ENCODE data around the gene PPP1R14C.

- TF ChIP-seq EZH2 (IDR thresholded peaks at IDR 0.05; ENCODE audit: low read depth): no peak
- TF ChIP-seq, protein P1, sequence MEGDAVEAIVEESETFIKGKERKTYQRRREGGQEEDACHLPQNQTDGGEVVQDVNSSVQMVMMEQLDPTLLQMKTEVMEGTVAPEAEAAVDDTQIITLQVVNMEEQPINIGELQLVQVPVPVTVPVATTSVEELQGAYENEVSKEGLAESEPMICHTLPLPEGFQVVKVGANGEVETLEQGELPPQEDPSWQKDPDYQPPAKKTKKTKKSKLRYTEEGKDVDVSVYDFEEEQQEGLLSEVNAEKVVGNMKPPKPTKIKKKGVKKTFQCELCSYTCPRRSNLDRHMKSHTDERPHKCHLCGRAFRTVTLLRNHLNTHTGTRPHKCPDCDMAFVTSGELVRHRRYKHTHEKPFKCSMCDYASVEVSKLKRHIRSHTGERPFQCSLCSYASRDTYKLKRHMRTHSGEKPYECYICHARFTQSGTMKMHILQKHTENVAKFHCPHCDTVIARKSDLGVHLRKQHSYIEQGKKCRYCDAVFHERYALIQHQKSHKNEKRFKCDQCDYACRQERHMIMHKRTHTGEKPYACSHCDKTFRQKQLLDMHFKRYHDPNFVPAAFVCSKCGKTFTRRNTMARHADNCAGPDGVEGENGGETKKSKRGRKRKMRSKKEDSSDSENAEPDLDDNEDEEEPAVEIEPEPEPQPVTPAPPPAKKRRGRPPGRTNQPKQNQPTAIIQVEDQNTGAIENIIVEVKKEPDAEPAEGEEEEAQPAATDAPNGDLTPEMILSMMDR (conservative IDR thresholded peaks at IDR 0.05): no peak
Observed at GRCh38 chr6:150169609-150170008, 26.8 kb downstream of the PPP1R14C start.

All from PC-9 (cell line).